ENCODE measurements around the gene PPP1R14B. TPM values are rescaled to one million over a fixed set of nuclear protein-coding genes. Genes with fewer than 3 reads are reported as not detected.

The PPP1R14B gene
- total RNA-seq, 1 donor from 2014 or later, result 76.5 TPM

DNA sequence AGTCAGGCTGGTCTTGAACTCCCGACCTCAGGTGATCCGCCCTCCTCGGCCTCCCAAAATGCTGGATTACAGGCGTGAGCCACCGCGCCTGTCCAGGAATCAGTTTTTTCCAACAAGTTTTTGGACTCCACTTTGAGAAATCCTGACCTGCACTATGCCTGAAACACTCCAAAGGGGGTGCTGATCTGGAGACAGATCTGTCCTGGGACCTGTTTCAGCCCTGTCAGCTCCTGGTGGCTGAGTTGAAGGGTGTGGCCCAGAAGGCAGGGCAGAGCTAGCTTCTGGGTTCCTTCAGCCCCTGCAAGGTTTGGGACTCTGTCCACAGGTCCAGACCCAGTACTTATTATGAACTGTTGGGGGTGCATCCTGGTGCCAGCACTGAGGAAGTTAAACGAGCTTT is 15.2 kb downstream of the PPP1R14B start:
- H3K27me3 ChIP-seq, result no peaks in the 10 kb centered on the region

GRCh38 chr11:64230985-64231365 is 15.8 kb downstream of the PPP1R14B start:
- Histone ChIP-seq H3K27ac (peak overlapping the region; percentile 92), H3K27me3 (no peaks in the 10 kb centered on the region), H3K9me3 (no peaks in the 10 kb centered on the region), H3K4me3 (peak overlapping the region; percentile 82), H3K36me3 (no peaks in the 10 kb centered on the region), H3K4me1 (peaks cover 51% of the 10 kb centered on the region)
- TF ChIP-seq, protein P1, sequence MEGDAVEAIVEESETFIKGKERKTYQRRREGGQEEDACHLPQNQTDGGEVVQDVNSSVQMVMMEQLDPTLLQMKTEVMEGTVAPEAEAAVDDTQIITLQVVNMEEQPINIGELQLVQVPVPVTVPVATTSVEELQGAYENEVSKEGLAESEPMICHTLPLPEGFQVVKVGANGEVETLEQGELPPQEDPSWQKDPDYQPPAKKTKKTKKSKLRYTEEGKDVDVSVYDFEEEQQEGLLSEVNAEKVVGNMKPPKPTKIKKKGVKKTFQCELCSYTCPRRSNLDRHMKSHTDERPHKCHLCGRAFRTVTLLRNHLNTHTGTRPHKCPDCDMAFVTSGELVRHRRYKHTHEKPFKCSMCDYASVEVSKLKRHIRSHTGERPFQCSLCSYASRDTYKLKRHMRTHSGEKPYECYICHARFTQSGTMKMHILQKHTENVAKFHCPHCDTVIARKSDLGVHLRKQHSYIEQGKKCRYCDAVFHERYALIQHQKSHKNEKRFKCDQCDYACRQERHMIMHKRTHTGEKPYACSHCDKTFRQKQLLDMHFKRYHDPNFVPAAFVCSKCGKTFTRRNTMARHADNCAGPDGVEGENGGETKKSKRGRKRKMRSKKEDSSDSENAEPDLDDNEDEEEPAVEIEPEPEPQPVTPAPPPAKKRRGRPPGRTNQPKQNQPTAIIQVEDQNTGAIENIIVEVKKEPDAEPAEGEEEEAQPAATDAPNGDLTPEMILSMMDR (IDR thresholded peaks at IDR 0.05), result no peak
- ATAC-seq (no peak), DNase-seq (no peak)
- intact Hi-C loops (cut with DNase I), result no loop called here

More for the DNA sequence above, 15.2 kb downstream of the PPP1R14B start:
- Histone ChIP-seq H3K4me1 (peaks cover 51% of the 10 kb centered on the region), H3K27ac (no peak overlapping the region), H3K9me3 (no peaks in the 10 kb centered on the region), H3K36me3 (no peaks in the 10 kb centered on the region), H3K4me3 (peak overlapping the region; percentile 82)
- intact Hi-C loops (cut with DNase I), result no loop called here
- ATAC-seq (no peak), DNase-seq (no peak)
- TF ChIP-seq, protein P1 (IDR thresholded peaks at IDR 0.05), result no peak

GRCh38 chr11:64230171-64230984 is 16.4 kb downstream of the PPP1R14B start, which contains the start of gene DNAJC4:
Gene DNAJC4, plus strand, starts transcription at chr11:64230548. Its CDS starts 307 bp downstream, at chr11:64230855.
- no peaks in the 10 kb centered on the region for H3K36me3 ChIP-seq
- H3K9me3 ChIP-seq, result no peaks in the 10 kb centered on the region
- TF ChIP-seq, protein P1 (IDR thresholded peaks at IDR 0.05), result no peak
- peak within 1 kb of the TSS; percentile 92 for H3K27ac ChIP-seq
- intact Hi-C loops (cut with DNase I), result no loop called here
- peak; percentile 72 for ATAC-seq
- peak; percentile 94 for DNase-seq
- peak within 1 kb of the TSS; percentile 82 for H3K4me3 ChIP-seq
- H3K4me1 ChIP-seq, result peaks cover 48% of the 10 kb centered on the region
- H3K27me3 ChIP-seq, result no peaks in the 10 kb centered on the region

GRCh38 chr11:64229744-64230170 is 17.0 kb downstream of the PPP1R14B start:
- Histone ChIP-seq H3K36me3 (no peaks in the 10 kb centered on the region), H3K4me3 (peak overlapping the region; percentile 82), H3K4me1 (peaks cover 51% of the 10 kb centered on the region), H3K9me3 (no peaks in the 10 kb centered on the region), H3K27me3 (no peaks in the 10 kb centered on the region), H3K27ac (peak overlapping the region; percentile 92)
- intact Hi-C loops (cut with DNase I), result no loop called here
- DNase-seq, result no peak
- no peak for ATAC-seq
- TF ChIP-seq, protein P1 (IDR thresholded peaks at IDR 0.05), result no peak

DNA sequence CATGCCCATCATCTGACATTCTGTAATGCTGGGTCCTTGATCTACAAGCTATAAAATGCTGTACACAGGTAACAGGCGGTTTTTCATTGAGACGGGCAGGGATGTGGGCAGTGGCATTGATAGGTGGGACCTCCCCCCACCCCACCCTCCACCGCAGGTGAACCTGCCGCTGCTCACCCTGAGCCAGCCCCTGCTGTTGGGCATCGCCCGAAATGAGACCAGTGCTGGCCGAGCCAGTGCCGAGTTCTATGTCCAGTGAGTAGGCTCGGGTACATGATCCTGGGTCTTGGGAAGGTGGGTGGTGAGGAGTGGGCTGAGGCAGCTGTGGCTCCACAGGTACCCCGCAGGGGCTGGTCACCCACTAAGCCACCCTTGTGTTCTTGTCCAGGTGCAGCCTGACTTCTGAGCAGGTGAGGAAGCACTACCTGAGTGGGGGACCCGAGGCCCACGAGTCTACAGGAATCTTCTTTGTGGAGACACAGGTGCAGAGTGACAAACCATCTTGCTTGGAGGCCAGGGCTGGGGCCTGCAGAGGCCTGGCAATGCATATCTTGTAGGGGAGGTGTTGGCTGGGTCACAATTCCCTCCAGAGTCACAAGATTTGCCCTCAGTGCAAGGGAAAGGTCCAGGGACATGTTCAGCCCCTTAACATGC is 17.5 kb downstream of the PPP1R14B start:
- Histone ChIP-seq H3K4me3 (no peak overlapping the region), H3K9me3 (no peaks in the 10 kb centered on the region), H3K27me3 (no peaks in the 10 kb centered on the region), H3K27ac (peak overlapping the region; percentile 92), H3K36me3 (no peaks in the 10 kb centered on the region), H3K4me1 (peaks cover 53% of the 10 kb centered on the region)
- no peak for ATAC-seq
- TF ChIP-seq, protein P1 (IDR thresholded peaks at IDR 0.05), result no peak
- DNase-seq, result peak; percentile 54
- intact Hi-C loops (cut with DNase I), result no loop called here

Data from upper lobe of right lung (tissue), 1 donor.